Amniotic epithelial cell (primary cell): ENCODE results near the gene CTTNBP2NL.
A peak's percentile ranks its signal among the peaks of the same experiment; 100 is the strongest.
"Not testable (repeated sequence)": the region's sequence is repeated elsewhere in the genome, so short reads cannot be mapped to it uniquely, and the experiment has no call there.

Source experiments
- DNase-seq: peaks from one replicate; pipeline ENCODE4 v3.0.0-alpha.2; 2010; ENCODE audit warnings: low read depth

Gene CTTNBP2NL

GRCh38 chr1:112386731-112387346, 9.2 kb upstream of the CTTNBP2NL start:
- no peak for DNase-seq

GRCh38 chr1:112387807-112388206, 8.2 kb upstream of the CTTNBP2NL start:
- no peak for DNase-seq

DNA sequence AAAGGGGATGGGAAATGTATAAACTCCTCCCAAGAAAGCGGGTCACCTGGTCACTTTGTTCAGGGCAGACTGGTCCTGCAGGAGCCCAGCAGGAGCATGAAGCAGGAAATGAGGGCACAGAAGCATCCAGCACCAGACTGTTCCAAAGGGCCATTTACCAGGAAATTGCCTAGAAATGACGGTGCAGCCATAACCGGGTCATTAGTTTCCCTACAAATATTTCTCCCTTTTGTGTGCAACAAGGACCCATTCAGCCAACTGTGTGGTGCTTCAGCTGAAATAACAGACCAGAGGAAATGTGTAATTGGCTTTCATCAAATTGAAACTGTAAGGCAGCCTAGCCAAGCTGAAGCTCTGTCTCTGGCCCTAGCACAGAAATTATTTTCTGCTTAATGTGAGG, 7.6 kb upstream of the CTTNBP2NL start:
- no peak for DNase-seq

GRCh38 chr1:112389689-112390088, 6.3 kb upstream of the CTTNBP2NL start:
- no peak for DNase-seq

- not testable (repeated sequence) for DNase-seq
Measured at GRCh38 chr1:112390335-112390734, 5.7 kb upstream of the CTTNBP2NL start.

- peak; percentile 85 for DNase-seq
Measured at GRCh38 chr1:112390775-112391602, 5.0 kb upstream of the CTTNBP2NL start.

GRCh38 chr1:112391603-112391940, 4.4 kb upstream of the CTTNBP2NL start:
- DNase-seq: no peak

- peak; percentile 33 for DNase-seq
Measured at GRCh38 chr1:112393631-112393974, 2.4 kb upstream of the CTTNBP2NL start.

GRCh38 chr1:112394743-112395062, 1.3 kb upstream of the CTTNBP2NL start:
- no peak for DNase-seq

DNA sequence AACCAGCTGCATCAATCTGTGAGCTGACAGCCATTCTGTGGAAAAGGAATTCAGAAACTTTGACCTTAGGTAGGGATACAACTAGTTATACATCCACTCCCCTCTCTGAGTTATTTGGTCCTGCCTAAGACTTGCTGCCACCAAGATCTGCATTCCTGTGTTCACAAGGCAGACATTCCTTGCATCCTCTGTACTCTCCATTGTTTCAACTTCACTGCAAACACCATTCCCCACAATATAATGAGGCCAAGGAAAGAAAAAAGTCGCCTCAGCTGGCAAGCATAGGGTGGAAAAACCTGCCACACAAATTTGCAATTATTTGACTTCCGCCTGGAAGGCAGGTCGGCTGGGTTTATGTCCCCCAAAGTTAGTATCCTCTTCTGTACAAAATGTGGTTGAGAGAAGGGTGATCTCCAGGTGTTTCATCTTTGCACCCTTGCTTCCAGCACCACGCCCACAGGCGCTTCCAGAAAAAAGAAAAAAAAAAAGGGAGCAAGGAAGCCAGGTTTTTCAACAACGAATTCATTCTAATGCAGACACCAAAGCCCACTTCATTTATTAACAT, 676 bp upstream of the CTTNBP2NL start:
- DNase-seq: no peak

GRCh38 chr1:112396653-112397471, 848 bp downstream of the CTTNBP2NL start:
- no peak for DNase-seq

- no peak for DNase-seq
Measured at GRCh38 chr1:112397841-112398240, 1.8 kb downstream of the CTTNBP2NL start.

DNA sequence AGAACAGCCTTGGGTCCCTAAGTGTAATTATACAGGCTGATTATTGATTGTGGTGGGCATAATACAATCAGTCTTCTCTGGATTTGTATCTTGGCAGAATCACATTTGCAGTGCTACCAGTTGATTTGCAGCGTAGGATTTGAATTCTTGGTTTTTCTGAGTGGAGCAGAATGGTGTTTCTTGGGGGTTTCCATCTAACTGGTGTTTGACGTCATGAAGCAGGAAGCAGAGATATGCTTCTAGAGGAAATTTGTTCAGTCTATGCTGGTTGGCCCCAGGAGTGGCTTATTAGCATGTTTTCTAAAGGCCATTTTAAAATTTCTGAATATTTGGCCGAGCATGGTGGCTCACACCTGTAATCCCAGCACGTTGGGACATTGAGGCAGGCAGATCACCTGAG, 3.4 kb downstream of the CTTNBP2NL start:
- no peak for DNase-seq

DNA sequence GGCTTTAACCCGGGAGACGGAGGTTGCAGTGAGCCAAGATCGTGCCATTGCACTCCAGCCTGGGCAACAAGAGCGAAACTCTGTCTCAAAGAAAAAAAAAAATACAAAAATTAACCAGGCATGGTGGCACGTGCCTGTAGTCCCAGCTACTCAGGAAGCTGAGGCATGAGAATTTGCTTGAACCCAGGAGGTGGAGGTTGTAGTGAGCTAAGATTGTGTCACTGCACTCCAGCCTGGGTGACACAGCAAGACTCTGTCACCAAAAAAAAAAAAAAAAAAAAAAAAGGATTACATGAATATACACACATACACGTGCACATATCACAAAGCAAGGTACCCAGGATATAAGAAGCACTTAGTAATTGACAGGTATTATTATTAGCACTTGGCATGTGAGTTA, 4.7 kb downstream of the CTTNBP2NL start:
- DNase-seq: not testable (repeated sequence)

- peak; percentile 57 for DNase-seq
Measured at GRCh38 chr1:112402682-112403643, 6.9 kb downstream of the CTTNBP2NL start.

GRCh38 chr1:112406771-112407170, 10.8 kb downstream of the CTTNBP2NL start:
- DNase-seq: no peak

DNA sequence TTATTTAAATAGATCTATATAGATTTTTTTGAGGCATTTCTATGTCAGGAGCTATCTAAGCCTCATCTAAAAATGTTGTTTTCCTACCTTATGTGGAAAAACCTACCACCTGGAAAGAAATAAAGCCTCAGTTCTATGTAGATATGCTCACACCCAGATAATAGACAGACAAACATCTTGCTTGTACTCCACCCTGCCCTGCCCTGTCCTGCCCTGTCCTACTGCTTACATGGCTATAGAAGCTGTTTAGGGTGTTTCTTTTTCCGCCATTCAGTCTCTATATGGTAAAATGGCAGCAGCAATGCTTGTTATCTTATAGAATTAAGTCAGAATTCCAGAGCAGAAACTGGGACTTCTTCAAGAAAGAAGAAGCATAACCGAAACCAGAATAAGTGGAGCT, 13.4 kb downstream of the CTTNBP2NL start:
- no peak for DNase-seq

GRCh38 chr1:112410673-112411072, 14.7 kb downstream of the CTTNBP2NL start:
- no peak for DNase-seq

- DNase-seq: no peak
Measured at GRCh38 chr1:112417271-112417670, 21.3 kb downstream of the CTTNBP2NL start.

DNA sequence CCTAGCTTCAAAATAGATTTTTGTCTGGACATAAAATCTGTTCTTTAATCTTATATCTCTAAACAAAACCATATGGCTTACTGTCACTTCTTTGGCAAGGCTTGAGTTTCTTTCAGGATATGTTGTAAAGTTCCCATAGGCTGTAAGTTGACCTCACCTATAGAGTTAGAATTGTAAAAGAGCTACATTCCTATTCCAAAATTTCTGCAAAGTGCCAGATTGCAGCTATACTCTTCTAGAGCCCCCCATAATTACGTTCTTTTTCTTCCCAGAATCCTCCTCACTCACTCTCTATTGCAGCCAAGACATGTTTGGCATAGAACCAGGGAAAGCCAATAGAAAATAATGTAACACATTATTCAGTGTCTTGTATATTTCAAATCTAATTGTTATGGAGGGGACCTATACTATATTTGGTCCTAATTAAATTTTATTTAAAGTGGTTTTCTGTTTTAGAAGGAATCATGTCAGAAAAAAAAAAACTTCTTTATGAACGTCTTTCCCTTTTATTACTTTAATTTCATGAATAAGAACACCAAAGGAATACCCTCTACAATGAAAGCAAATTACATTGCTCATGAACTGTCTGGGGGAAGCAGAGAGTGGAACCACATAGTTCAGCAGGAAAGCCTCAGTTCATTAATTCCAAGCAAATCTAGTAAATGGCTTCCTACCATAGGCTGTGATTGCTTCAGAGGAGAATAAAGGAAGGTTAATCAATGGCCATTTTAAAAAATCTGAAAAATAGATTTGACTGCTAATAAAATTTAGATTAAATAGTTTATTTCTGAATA, 22.3 kb downstream of the CTTNBP2NL start:
- no peak for DNase-seq

DNA sequence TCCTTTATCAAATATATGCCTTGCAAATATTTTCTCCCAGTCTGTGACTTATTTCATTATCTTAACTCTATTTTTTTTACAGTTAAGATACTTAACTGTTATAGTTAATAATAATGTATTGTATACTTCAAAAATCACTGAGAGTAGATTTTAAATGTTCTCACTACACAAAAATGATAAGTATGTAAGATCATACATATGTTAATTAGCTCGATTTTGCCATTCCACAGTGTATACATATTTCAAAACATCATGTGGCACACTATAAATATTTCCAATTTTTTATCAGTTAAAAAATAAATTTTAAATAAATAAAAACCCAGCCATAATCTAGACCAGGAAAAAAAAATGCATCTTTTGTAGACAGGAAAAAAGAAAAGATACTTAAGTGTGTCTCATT, 27.2 kb downstream of the CTTNBP2NL start:
- no peak for DNase-seq
